T-cell (primary cell): Measurements from ENCODE around the gene MYRIP. TPM values are rescaled to one million over a fixed set of nuclear protein-coding genes. Genes with fewer than 3 reads are reported as not detected.

ENCODE experiments used
- ATAC-seq, 4 experiments: fragments of 200-7000 bp in 3 of 4; fragments of 150-1000 bp in 1 of 4; cut with Tn5 transposase; replicated peaks in 1 of 4; 1 replicate in 3 of 4; 2 replicates in 1 of 4; pipeline ENCODE4 v1.10.0; 2021; ENCODE audit warnings: moderate library complexity in 3 of 4, mild to moderate bottlenecking in 2 of 4, moderate number of reproducible peaks in 1 of 4
- CTCF ChIA-PET, 2 donors: fragments of 300-600 bp; sonication (Branson Sonifier 250); formaldehyde crosslinking; loops; one replicate each; lab custom pipeline; 2022; ENCODE audit warnings: antibody characterized with exemption in 2 of 2; lab: Charles Lee
- POLR2A ChIA-PET, 2 donors: fragments of 300-600 bp; sonication (Branson Sonifier 250); formaldehyde crosslinking; loops; one replicate each; lab custom pipeline; 2022; ENCODE audit warnings: antibody characterized with exemption in 2 of 2; lab: Charles Lee
- DNase-seq, 35 experiments: peaks; one replicate each; pipeline versions ENCODE4 v3.0.0 to v3.0.0-alpha.2; 2013 to 2023
- H3K27ac ChIP-seq: one replicate; pipeline ENCODE4 v1.5.1; 2013; ENCODE audit warnings: low read length
- H3K27me3 ChIP-seq, 2 experiments: replicated peaks in 1 of 2; 1 replicate in 1 of 2; 2 replicates in 1 of 2; pipeline versions ENCODE4 v1.6.1 to v1.7.0; 2013; ENCODE audit warnings: low read length in 1 of 2, mixed read lengths in 1 of 2; ENCODE audit not compliant: control insufficient read depth in 2 of 2, insufficient read depth in 2 of 2; ENCODE audit errors: extremely low read depth in 1 of 2
- H3K36me3 ChIP-seq, 2 donors: 1 replicate in 1 of 2; 2 replicates in 1 of 2; pipeline versions ENCODE4 v1.6.1 to v1.7.0; 2013; ENCODE audit warnings: low read length in 1 of 2; ENCODE audit not compliant: control insufficient read depth in 2 of 2, insufficient read depth in 1 of 2; ENCODE audit errors: extremely low read depth in 1 of 2
- H3K4me1 ChIP-seq, 2 experiments: 1 replicate in 1 of 2; 2 replicates in 1 of 2; pipeline versions ENCODE4 v1.6.1 to v1.7.0; 2013; ENCODE audit warnings: low read length in 2 of 2, mixed read lengths in 1 of 2; ENCODE audit not compliant: insufficient read depth in 2 of 2, control insufficient read depth in 1 of 2; ENCODE audit errors: extremely low read depth in 1 of 2
- H3K4me3 ChIP-seq, 2 donors: 1 replicate in 1 of 2; 2 replicates in 1 of 2; pipeline versions ENCODE4 v1.5.1 to v1.7.0; 2013; ENCODE audit warnings: mild to moderate bottlenecking in 2 of 2, low read length in 1 of 2, moderate library complexity in 1 of 2; ENCODE audit not compliant: control insufficient read depth in 1 of 2; ENCODE audit errors: extremely low read depth in 1 of 2
- H3K9me3 ChIP-seq: 2 replicates; pipeline ENCODE4 v1.7.0; 2013
- H3K27ac Mint-ChIP-seq, 2 donors: one replicate each; pipeline ENCODE4 v1.8.0; 2020 to 2021; ENCODE audit warnings: mild to moderate bottlenecking in 2 of 2, mixed read lengths in 2 of 2
- H3K27me3 Mint-ChIP-seq, 2 donors: one replicate each; pipeline ENCODE4 v1.8.0; 2021 to 2022; ENCODE audit warnings: mixed read lengths in 2 of 2
- H3K36me3 Mint-ChIP-seq: one replicate; pipeline ENCODE4 v1.8.0; 2021; ENCODE audit warnings: mixed read lengths
- H3K4me1 Mint-ChIP-seq, 3 donors: one replicate each; pipeline ENCODE4 v1.8.0; 2020 to 2022; ENCODE audit warnings: mixed read lengths in 3 of 3, mild to moderate bottlenecking in 1 of 3
- H3K4me3 Mint-ChIP-seq, 3 donors: one replicate each; pipeline ENCODE4 v1.8.0; 2020 to 2022; ENCODE audit warnings: mild to moderate bottlenecking in 3 of 3, mixed read lengths in 3 of 3, moderate library complexity in 3 of 3
- H3K9me3 Mint-ChIP-seq, 3 donors: one replicate each; pipeline ENCODE4 v1.8.0; 2020 to 2022; ENCODE audit warnings: mixed read lengths in 3 of 3
- WGBS: methylation state at CpG from one replicate; pipeline ENCODE4 v1.1.5; 2013; ENCODE audit warnings: missing lambda C conversion rate; ENCODE audit not compliant: insufficient coverage; 5-methylcytosine and 5-hydroxymethylcytosine counted together
- total RNA-seq, 35 experiments: library from RNA in 6 of 35; stranded (reverse) in 6 of 35; fragments of 120-200 nt in 1 of 35; gene quantifications; one replicate each; pipeline versions ENCODE4 v1.2.1 to v1.2.4 and lab custom pipeline; 2013 to 2026

The MYRIP gene
- total RNA-seq, 5 donors from 2014 or later (not counting 1 experiment from before 2014, with no cell fraction given) = not detected

DNA sequence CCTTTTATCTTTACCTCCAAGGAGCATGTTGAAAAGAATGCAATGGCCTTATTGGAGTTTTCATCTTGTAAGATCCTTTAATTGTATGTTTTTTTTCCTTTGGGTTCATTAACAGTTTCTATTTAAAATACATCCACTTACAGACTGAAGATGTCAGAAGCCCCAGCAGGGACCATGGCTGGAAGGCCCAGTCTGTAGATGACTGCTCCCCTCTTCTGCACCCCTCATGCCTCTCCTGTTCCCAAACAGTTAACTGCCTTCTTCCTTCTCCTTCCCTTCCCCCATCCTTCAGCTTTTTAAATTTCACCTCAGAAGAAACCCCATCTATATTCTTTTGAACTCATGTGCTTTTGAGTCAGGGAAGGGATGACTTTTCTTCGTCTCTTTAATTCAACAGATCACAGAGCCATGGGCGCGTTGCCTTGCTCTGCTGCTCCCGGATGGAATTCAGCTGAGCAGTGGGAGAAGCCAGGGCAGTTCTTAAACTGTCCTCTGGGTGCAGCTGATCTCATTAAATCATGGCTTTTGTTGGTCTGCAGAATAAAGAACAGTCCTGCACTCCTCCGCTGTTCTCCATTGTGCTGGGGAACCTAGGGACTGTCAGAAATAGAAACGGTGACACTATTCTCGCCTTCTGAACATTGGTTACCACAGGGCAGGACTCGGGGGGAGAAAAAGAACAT, 428.6 kb downstream of the MYRIP start:
- Mint-ChIP-seq H3K9me3 (no peaks in the 10 kb centered on the region), H3K27me3 (no peaks in the 10 kb centered on the region), H3K36me3 (peaks cover 23% of the 10 kb centered on the region), H3K4me1 (no peaks in the 10 kb centered on the region), H3K4me3 (no peak overlapping the region), H3K27ac (no peak overlapping the region)
- POLR2A ChIA-PET = no interaction called here
- ATAC-seq = no peak
- WGBS = 80% methylated on average over 6 of the region's 8 CpGs
- DNase-seq = no peak
- Histone ChIP-seq H3K4me1 (no peaks in the 10 kb centered on the region), H3K27ac (no peak overlapping the region), H3K36me3 (no peaks in the 10 kb centered on the region), H3K9me3 (no peaks in the 10 kb centered on the region), H3K27me3 (no peaks in the 10 kb centered on the region), H3K4me3 (no peak overlapping the region)
- CTCF ChIA-PET = no interaction called here

DNA sequence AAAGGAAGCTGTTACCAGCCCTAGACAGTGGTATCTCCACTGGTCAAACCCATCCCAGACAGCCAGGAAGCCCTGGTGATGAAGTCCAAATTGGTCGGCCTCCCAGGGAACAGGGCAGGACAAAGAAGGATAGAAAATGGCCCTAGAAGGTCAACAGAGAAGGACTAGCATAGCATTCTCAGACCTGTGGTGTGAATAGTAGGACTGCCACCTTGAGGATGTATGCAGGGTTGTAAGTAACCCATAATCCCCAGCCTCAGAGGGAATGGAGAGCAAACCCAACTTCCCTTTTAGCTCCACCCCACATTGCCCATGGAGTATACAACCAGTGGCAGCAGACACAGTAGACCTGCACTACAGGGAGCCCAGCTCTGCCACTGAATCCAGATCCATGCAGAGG, 431.5 kb downstream of the MYRIP start:
- H3K9me3 Mint-ChIP-seq = no peaks in the 10 kb centered on the region
- Histone ChIP-seq H3K27ac (no peak overlapping the region), H3K9me3 (no peaks in the 10 kb centered on the region), H3K36me3 (no peaks in the 10 kb centered on the region), H3K4me3 (no peak overlapping the region), H3K4me1 (no peaks in the 10 kb centered on the region), H3K27me3 (no peaks in the 10 kb centered on the region)
- POLR2A ChIA-PET = no interaction called here
- H3K4me1 Mint-ChIP-seq = no peaks in the 10 kb centered on the region
- H3K36me3 Mint-ChIP-seq = peaks cover 12% of the 10 kb centered on the region
- DNase-seq (no peak), ATAC-seq (no peak)
- WGBS = no CpG with 5 or more reads among the region's 1 CpG
- no peak overlapping the region for H3K27ac Mint-ChIP-seq
- H3K27me3 Mint-ChIP-seq = no peaks in the 10 kb centered on the region
- CTCF ChIA-PET = no interaction called here
- H3K4me3 Mint-ChIP-seq = no peak overlapping the region

DNA sequence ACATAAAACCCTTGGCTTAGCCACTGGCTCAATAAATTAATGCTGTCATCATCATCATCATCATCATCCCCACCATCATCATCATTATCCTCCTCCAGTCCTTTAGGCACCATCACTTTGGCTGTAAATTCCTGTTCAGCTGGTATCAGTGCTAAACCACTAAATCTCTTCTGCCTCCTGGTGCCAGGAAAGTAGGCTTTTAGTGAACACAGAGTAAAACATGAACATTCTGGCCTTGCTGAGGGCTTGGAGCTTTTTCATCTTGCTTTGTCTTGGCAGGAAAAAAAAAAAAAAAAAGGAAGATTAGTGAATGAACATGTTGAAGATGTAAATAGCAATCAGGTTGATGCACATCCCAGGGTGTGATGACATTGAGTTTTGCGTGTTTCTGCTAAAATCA, 432.8 kb downstream of the MYRIP start:
- Mint-ChIP-seq H3K9me3 (no peaks in the 10 kb centered on the region), H3K27ac (no peak overlapping the region), H3K4me3 (no peak overlapping the region), H3K36me3 (peaks cover 12% of the 10 kb centered on the region), H3K4me1 (no peaks in the 10 kb centered on the region), H3K27me3 (no peaks in the 10 kb centered on the region)
- H3K4me1 ChIP-seq = no peaks in the 10 kb centered on the region
- ATAC-seq = no peak
- POLR2A ChIA-PET = interaction anchor here in 1 of 2 donors (0.7 kb wide), 1 partner anchor 11 kb away, joined by 4 read pairs; no protein-coding TSS in a partner anchor
- H3K36me3 ChIP-seq = no peaks in the 10 kb centered on the region
- H3K27me3 ChIP-seq = no peaks in the 10 kb centered on the region
- H3K27ac ChIP-seq = no peak overlapping the region
- H3K4me3 ChIP-seq = no peak overlapping the region
- no peak for DNase-seq
- H3K9me3 ChIP-seq = no peaks in the 10 kb centered on the region
- WGBS = no CpG with 5 or more reads among the region's 1 CpG
- CTCF ChIA-PET = no interaction called here

DNA sequence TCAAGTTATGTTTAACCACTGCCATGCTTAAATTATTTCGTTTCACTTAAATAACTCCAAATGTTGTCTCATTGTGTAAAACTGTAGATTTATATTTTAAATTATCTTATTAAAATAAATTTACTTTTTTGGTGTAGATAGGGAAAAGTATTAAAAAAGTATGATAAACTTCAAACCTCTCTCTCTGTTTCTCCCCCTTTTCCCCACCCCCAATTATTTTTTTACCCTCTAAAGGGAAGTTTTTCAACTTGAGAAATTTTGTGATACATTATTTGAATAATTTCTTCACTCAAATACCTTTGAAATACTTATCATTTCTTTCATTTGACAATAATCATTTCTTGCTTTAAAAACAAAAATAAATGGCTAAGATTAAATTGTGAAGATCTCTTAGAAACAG, 433.2 kb downstream of the MYRIP start:
- Histone ChIP-seq H3K36me3 (no peaks in the 10 kb centered on the region), H3K27ac (no peak overlapping the region), H3K4me3 (no peak overlapping the region), H3K4me1 (no peaks in the 10 kb centered on the region), H3K27me3 (no peaks in the 10 kb centered on the region), H3K9me3 (no peaks in the 10 kb centered on the region)
- CTCF ChIA-PET = no interaction called here
- Mint-ChIP-seq H3K4me3 (no peak overlapping the region), H3K9me3 (no peaks in the 10 kb centered on the region), H3K36me3 (peaks cover 12% of the 10 kb centered on the region), H3K4me1 (no peaks in the 10 kb centered on the region), H3K27me3 (no peaks in the 10 kb centered on the region), H3K27ac (no peak overlapping the region)
- DNase-seq = no peak
- no CpG with 5 or more reads among the region's 1 CpG for WGBS
- POLR2A ChIA-PET = no interaction called here
- ATAC-seq = no peak

DNA sequence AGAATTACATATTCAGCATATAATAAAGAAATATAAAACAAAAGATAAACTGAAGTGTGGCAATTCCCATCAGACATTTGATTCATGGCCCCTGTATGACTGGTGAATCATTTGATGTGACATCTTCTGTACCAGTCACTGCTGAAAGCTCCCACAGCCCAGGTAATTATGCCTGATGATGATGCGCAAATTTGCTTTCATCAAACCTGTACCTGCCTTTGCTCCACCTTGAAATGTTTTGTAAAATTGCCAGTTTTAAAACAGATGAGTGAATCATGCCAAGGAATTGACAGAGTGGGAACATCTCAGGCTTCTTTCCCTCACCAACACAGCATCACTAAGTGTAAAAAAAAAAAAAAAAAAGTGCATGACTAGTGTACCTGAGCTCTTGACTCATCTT, 433.6 kb downstream of the MYRIP start:
- no peaks in the 10 kb centered on the region for H3K9me3 ChIP-seq
- Mint-ChIP-seq H3K27ac (no peak overlapping the region), H3K4me1 (no peaks in the 10 kb centered on the region), H3K27me3 (no peaks in the 10 kb centered on the region), H3K9me3 (no peaks in the 10 kb centered on the region), H3K36me3 (peaks cover 14% of the 10 kb centered on the region), H3K4me3 (no peak overlapping the region)
- H3K4me1 ChIP-seq = no peaks in the 10 kb centered on the region
- no peaks in the 10 kb centered on the region for H3K27me3 ChIP-seq
- no peak for ATAC-seq
- no peak overlapping the region for H3K4me3 ChIP-seq
- peaks cover 0 to 2% of the 10 kb centered on the region in 2 donors for H3K36me3 ChIP-seq
- no peak overlapping the region for H3K27ac ChIP-seq
- DNase-seq = no peak
- POLR2A ChIA-PET = no interaction called here
- WGBS = no CpG with 5 or more reads among the region's 1 CpG
- CTCF ChIA-PET = no interaction called here

GRCh38 chr3:40247714-40248454, 438.5 kb downstream of the MYRIP start:
- ATAC-seq (no peak), DNase-seq (no peak)
- CTCF ChIA-PET = no interaction called here
- peaks cover 0 to 2% of the 10 kb centered on the region in 2 donors for H3K36me3 ChIP-seq
- no peaks in the 10 kb centered on the region for H3K27me3 Mint-ChIP-seq
- H3K27ac ChIP-seq = no peak overlapping the region
- POLR2A ChIA-PET = no interaction called here
- H3K4me3 Mint-ChIP-seq = no peak overlapping the region
- H3K4me3 ChIP-seq = no peak overlapping the region
- H3K4me1 ChIP-seq = no peaks in the 10 kb centered on the region
- H3K9me3 Mint-ChIP-seq = no peaks in the 10 kb centered on the region
- H3K9me3 ChIP-seq = no peaks in the 10 kb centered on the region
- no peaks in the 10 kb centered on the region for H3K27me3 ChIP-seq
- no peak overlapping the region for H3K27ac Mint-ChIP-seq
- H3K36me3 Mint-ChIP-seq = peaks cover 8% of the 10 kb centered on the region
- no peaks in the 10 kb centered on the region for H3K4me1 Mint-ChIP-seq
- WGBS = 83% methylated on average over 1 of the region's 6 CpGs
